Naive B cell (primary cell): ENCODE results near the gene BEND6. TPM values are rescaled to one million over a fixed set of nuclear protein-coding genes. Genes with fewer than 3 reads are reported as not detected.

ENCODE experiments used
- ATAC-seq, 2 donors: fragments of 150-1000 bp; cut with Tn5 transposase; 2 replicates each; pipeline ENCODE4 v1.10.0; 2021; ENCODE audit warnings: low read depth in 2 of 2, mild to moderate bottlenecking in 2 of 2, moderate library complexity in 2 of 2
- DNase-seq: peaks from one replicate; pipeline ENCODE4 v3.0.0; 2022
- H3K27ac Mint-ChIP-seq, 6 donors: one replicate each; pipeline ENCODE4 v1.8.0; 2020 to 2022; ENCODE audit warnings: mild to moderate bottlenecking in 6 of 6, mixed read lengths in 6 of 6, moderate library complexity in 5 of 6, inconsistent platforms in 2 of 6
- H3K27me3 Mint-ChIP-seq, 3 donors: one replicate each; pipeline ENCODE4 v1.8.0; 2021 to 2022; ENCODE audit warnings: mixed read lengths in 3 of 3, mild to moderate bottlenecking in 1 of 3
- H3K36me3 Mint-ChIP-seq, 2 donors: one replicate each; pipeline ENCODE4 v1.8.0; 2020 to 2022; ENCODE audit warnings: mixed read lengths in 2 of 2, inconsistent platforms in 1 of 2, mild to moderate bottlenecking in 1 of 2
- H3K4me1 Mint-ChIP-seq, 3 donors: one replicate each; pipeline ENCODE4 v1.8.0; 2020 to 2022; ENCODE audit warnings: mixed read lengths in 3 of 3, inconsistent platforms in 1 of 3, mild to moderate bottlenecking in 1 of 3, moderate library complexity in 1 of 3
- H3K4me3 Mint-ChIP-seq, 8 donors: one replicate each; pipeline ENCODE4 v1.8.0; 2020 to 2022; ENCODE audit warnings: mild to moderate bottlenecking in 8 of 8, mixed read lengths in 8 of 8, moderate library complexity in 8 of 8, inconsistent platforms in 2 of 8
- H3K9me3 Mint-ChIP-seq, 7 donors: one replicate each; pipeline ENCODE4 v1.8.0; 2020 to 2022; ENCODE audit warnings: mixed read lengths in 7 of 7, mild to moderate bottlenecking in 5 of 7, inconsistent platforms in 2 of 7, moderate library complexity in 1 of 7
- polyA plus RNA-seq, 6 donors: library from polyadenylated mRNA; unstranded; fragments of 300-500 nt; fragmentation: Illumina TruSeq; gene quantifications; one replicate each; pipeline ENCODE4 v1.2.3, GENCODE V29; 2021; ENCODE audit warnings: low read depth in 6 of 6

BEND6 gene
- polyA plus RNA-seq, 6 donors from 2014 or later: not detected

DNA sequence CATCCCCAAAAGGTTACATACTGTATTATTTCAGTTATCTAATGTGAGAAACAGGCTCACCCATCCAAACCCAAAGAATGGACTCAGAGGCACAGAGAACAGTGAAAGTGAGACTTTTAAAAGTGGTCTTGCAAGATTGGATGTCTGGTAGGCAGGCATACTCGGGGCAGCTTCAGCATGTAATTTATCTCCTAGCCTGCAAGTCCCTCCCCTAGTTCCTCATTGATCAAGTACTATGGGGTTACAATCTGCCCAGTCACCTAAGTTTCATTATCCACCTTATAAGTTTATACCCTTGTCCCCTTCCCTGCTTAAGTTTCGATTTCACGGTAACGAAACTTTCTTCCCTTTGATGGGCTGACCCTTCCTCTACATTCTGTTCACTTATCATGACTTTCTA lies 114.3 kb downstream of the BEND6 start:
- Mint-ChIP-seq H3K27me3 (no peaks in the 10 kb centered on the region), H3K9me3 (no peaks in the 10 kb centered on the region), H3K36me3 (peaks cover 0 to 6% of the 10 kb centered on the region in 2 donors), H3K4me1 (peaks cover 7 to 12% (median 9%) of the 10 kb centered on the region in 3 donors), H3K4me3 (no peak overlapping the region), H3K27ac (peak overlapping the region in 1 of 6 donors; percentile 89)
- DNase-seq: no peak
- no peak for ATAC-seq

- Mint-ChIP-seq H3K36me3 (peaks cover 0 to 6% of the 10 kb centered on the region in 2 donors), H3K9me3 (peaks cover 0 to under 1% (median 0%) of the 10 kb centered on the region in 7 donors), H3K4me1 (peaks cover 4 to 6% (median 5%) of the 10 kb centered on the region in 3 donors), H3K27ac (no peak overlapping the region), H3K4me3 (no peak overlapping the region), H3K27me3 (no peaks in the 10 kb centered on the region)
- no peak for ATAC-seq
- no peak for DNase-seq
Measured at GRCh38 chr6:57069920-57070331, 115.0 kb downstream of the BEND6 start.

- Mint-ChIP-seq H3K36me3 (peaks cover 0 to 6% of the 10 kb centered on the region in 2 donors), H3K9me3 (peaks cover 0 to 2% (median 0%) of the 10 kb centered on the region in 7 donors), H3K27ac (no peak overlapping the region), H3K4me1 (no peaks in the 10 kb centered on the region), H3K27me3 (no peaks in the 10 kb centered on the region), H3K4me3 (no peak overlapping the region)
- DNase-seq (no peak), ATAC-seq (no peak)
Measured at GRCh38 chr6:57072108-57072507, 117.2 kb downstream of the BEND6 start.

DNA sequence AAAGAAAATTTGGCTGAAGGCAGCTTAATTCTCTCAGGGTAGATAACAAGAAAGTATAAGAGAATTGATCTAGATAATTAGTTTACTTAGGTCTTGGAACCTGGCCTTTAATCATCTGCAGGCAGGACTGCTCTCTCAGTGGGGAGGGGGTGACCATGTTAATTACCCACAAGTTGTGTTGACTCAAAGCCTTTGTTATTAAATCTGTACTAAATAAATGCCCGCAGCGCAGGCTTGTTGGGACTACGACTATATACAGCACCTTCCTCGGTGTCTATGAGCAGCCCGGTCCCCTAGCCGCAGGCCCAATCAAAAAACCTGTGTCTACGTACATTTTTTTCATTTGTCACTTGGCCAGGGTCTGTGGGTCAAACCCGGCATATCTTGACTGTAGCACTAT lies 119.5 kb downstream of the BEND6 start:
- Mint-ChIP-seq H3K4me1 (no peaks in the 10 kb centered on the region), H3K9me3 (peaks cover 0 to 2% (median 0%) of the 10 kb centered on the region in 7 donors)

GRCh38 chr6:57075092-57075491 lies 120.2 kb downstream of the BEND6 start:
- peak overlapping the region in 1 of 6 donors; percentile 14 for H3K27ac Mint-ChIP-seq
- no peak for DNase-seq
- no peaks in the 10 kb centered on the region for H3K36me3 Mint-ChIP-seq
- no peaks in the 10 kb centered on the region for H3K4me1 Mint-ChIP-seq
- no peak overlapping the region for H3K4me3 Mint-ChIP-seq
- H3K9me3 Mint-ChIP-seq: peaks cover 0 to 2% (median 0%) of the 10 kb centered on the region in 7 donors
- ATAC-seq: no peak
- H3K27me3 Mint-ChIP-seq: no peaks in the 10 kb centered on the region

More for the DNA sequence above, 119.5 kb downstream of the BEND6 start:
- Mint-ChIP-seq H3K36me3 (no peaks in the 10 kb centered on the region), H3K27me3 (no peaks in the 10 kb centered on the region), H3K4me3 (no peak overlapping the region), H3K27ac (no peak overlapping the region)
- no peak for DNase-seq
- ATAC-seq: no peak

Other genes starting within 250 kb of the BEND6 start
- 1 to 10 TPM; 5.7 to 8.2 (median 6.2) TPM for gene KIAA1586, start 91.6 kb downstream of the BEND6 start, polyA plus RNA-seq
- 10 to 100 TPM; 32.2 to 40.4 (median 38.2) TPM for gene ZNF451, start 135.1 kb downstream of the BEND6 start, polyA plus RNA-seq
- gene BAG2, start 217.2 kb downstream of the BEND6 start, polyA plus RNA-seq: 1 to 10 TPM; 1.9 to 4.4 (median 2.4) TPM